Measurements from ENCODE around the gene ANKRD55.
"Not testable (repeated sequence)": the region's sequence is repeated elsewhere in the genome, so short reads cannot be mapped to it uniquely, and the experiment has no call there.

Gene ANKRD55

DNA sequence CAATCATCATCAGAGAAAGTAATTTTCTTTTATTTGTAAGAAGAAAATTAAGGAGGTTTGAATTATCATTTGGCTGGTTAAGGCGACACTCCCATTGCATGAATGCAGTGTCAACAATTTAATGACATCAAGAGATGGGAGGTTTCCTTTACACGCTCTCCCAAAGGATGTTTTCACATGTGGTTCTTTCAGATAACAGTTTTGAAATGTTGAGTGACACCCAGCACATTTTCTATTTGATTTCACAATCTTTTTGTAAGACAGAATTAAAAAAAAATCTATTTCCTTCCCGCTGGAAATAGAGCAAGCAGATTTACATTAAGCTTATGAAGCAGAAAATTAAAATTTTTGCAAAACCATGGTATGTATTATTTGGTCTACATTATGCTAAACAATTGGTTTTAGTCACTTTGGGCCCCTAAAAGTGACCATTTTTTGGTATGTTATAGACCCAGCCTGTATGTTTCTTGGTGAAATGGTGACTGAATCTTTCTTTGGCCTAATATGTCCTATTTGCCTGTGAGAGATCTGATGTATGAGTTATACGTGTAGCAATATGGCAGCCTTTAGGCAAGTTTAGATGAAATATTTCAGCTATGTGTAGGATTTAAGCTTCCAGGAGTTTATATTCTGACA lies 18.9 kb upstream of the ANKRD55 start:
- no peak for DNase-seq

DNA sequence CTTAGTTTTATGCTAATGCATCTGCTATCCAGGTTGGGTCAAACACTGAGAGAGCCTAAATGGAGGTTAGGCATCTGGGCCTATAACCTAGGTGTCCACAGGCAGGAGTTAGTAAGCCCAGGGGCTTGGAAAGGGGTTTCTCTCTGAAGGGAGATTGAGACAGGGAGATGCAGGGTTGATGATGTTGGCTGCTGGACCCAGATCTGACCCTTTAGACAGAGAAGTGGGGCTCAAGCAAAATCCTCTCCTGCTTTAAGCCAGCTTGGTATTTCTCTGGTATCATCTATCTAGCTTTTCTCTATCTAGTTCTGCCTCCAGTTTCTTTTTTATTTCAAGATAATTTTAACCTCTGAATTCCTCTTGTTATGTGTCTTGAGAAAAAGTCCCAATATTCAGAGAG lies 18.3 kb upstream of the ANKRD55 start:
- DNase-seq = no peak

DNA sequence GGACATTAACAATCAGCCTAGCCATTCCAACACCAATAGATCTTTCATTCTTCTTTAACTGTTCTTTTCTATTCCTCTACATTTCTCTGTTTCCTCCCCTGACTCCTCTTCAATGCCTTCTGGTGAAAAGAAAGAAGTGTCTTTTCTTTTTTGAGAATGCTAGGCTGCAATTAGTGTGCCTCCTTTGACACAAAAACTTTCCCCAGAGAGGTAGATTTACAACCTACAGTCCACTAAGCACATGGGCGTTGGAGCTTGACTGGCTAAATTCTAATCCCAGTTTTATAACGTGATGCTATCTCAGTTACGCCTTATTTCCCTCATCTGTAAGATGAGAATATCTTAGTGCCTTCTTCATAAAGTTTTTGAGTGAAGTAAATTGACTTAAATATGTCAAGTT lies 16.9 kb upstream of the ANKRD55 start:
- no peak for DNase-seq

DNA sequence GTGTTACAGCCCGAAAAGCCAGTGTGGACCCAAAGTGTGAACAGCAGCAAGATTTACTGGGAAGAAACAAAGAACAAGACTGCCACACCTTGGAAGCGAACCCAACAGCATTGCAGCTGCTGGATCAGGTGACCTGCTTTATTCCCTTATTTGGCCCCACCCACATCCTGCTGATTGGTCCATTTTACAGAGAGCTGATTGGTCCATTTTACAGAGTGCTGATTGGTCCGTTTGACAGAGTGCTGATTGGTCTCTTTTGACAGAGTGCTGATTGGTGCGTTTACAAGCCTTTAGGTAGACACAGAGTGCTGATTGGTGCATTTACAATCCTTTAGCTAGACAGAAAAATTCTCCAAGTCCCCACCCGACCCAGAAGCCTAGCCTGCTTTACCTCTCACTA lies 16.0 kb upstream of the ANKRD55 start:
- DNase-seq = not testable (repeated sequence)

DNA sequence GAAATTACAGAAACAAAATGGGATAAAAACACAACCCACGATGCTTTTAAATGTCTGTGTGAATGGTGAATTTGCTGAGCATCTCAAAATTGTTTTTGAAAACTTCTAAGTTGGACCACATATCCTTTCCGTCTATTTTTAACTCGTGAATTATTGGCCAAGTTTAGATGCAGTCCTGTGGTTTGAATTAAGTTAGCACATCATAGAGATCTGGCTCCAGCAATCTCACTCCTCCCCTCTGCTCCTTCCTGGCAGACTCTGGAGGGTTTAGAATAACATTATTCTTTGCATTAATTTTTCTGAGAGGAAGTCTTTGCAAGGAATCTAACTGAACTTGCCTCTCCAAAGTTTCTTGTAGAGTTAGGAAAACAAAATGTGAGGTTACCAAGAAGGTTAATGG lies 14.5 kb upstream of the ANKRD55 start:
- no peak for DNase-seq

DNA sequence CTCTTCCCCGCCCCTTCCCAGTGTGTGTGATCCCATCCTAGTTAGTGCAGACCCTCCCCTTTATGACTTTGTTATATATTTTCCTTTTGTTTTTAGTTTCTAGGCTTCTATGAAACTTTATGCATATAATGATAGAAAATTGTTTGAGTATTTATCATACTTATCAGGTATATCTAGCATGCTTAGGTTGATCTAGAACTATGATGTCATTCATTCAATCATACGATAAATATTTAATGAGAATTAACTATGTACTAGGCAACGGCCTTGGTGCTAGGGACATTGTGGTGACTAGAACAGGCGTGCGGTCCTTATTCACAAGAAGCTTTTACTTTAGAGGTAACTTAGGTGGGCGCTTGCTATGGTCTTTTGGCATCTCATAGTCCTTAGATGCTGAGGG lies 13.6 kb upstream of the ANKRD55 start:
- no peak for DNase-seq

DNA sequence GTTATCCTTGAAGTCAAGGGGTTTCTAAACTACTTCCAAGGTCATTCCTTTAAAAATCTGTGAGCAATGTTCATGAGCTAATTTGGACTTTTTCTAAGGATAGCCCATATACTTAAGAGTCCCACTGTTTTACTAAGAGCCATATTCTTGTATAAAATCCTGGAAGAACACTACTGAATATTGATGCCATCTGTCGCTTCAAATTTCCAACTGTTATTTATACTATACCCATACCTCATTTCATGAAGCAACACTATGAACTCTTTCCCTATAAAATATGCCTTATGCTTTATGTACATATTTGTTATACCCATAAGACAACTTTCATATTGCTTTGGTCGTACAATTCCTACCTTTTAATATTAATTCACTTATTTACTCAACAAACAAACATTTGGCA lies 12.4 kb upstream of the ANKRD55 start:
- no peak for DNase-seq

DNA sequence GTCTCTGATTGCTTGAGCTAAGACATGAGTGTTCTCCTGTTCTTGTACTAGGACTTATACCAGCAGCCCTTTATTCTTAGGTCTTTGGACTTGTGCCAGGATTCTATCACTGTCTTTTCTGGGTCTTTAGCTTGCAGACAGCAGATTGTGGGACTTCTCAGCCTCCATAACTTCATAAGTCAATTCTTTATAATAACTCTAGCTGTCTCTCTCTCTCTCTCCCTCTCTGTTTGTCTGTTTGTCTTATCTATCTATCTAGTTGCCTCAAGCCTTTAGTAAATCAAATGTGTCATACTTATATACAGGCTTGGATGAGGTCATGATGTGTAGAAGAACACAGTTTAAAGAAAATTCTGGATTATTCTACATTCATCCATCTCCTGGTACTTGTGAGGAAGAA lies 11.5 kb upstream of the ANKRD55 start:
- no peak for DNase-seq

DNA sequence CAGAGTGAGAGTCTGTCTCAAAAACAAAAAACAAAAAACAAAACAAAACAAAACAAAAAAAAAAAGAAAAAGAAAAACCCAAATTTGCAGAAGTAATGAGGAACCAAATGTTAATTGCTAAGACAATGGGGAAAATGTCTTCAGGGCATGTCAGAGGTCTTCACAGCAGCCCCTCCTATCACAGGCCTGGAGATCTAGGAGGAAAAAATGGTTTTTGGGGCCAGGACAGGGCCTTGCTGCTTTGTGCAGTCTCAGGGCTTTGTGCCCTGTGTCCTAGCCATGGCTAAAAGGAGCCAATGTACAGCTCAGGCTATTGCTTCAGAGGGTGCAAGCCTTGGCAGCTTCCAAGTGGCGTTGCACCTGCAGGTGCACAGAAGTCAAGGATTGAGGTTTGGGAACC lies 9.1 kb upstream of the ANKRD55 start:
- not testable (repeated sequence) for DNase-seq

DNA sequence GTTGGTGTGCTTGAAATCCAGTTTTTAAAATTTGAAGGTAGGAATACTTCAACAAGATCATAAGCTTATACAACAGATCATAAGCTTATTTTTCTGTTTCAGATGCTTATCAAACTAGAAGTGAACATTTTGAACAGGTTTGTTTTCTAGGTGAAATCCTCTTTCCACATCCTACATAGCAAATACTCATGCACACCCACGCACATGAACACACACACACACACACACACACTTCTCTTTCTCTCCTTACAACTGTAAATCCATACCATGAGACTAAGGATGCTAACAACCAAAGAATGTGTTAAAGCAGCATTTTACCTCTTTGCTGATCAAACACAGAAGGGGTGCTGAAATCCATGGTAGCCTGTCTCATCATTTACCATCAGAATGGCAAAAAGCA lies 592 bp downstream of the ANKRD55 start:
- no peak for DNase-seq

DNA sequence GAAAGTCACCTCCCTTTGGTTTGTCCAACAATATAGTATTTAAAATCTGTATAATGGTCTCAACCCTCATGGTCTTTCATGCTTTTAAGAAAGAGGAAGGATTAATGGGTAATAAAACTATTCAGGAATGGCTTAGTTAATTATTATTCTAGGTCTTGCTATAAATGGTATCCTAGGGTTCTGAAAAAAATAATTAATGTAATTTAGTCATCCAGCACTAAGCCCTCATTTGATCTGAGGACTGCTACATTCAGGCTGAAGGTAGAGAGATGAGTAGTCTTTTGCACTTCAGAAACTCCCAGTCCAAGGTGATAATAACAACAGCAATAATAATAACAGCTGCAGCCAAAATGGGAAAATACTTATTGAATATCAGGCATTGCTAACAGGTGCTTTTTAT lies 2.6 kb downstream of the ANKRD55 start:
- no peak for DNase-seq

DNA sequence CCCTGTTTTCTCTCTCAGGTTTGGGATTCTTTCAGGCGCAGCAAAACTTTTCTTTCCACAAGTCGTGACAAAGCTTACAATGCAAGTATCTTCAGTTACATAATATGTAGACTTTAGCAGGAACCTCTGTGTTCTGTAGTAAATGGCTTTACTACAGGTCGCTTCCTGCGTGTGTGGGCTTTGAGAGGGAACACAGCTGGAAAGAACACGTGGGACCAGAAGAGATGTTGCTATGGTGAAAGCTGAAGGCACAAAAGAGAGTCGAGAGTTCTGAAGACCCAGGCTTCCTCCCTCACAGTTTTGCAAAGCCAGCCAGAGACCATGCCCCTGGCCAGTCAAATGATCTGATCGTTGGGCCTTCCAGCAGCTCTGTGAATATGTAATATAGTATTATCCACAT lies 4.0 kb downstream of the ANKRD55 start:
- DNase-seq = no peak

DNA sequence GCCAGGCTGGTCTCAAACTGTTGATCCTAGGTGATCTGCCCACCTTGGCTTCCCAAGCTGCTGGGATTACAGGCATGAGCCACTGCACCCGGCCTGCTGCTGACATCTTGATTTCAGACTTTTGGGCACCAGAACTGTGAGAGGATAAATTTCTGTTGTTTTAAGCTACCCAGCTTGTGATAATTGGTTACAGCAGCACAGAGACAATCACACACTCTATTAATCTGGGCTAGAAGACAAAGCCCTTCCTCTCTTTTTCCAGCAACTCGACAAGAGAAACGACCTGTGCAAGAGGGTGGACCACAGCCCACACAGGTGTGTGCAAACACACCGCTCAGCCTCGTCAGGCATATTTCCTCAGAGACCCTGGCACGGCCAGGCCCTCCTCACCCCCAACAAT lies 4.5 kb downstream of the ANKRD55 start:
- DNase-seq = no peak

DNA sequence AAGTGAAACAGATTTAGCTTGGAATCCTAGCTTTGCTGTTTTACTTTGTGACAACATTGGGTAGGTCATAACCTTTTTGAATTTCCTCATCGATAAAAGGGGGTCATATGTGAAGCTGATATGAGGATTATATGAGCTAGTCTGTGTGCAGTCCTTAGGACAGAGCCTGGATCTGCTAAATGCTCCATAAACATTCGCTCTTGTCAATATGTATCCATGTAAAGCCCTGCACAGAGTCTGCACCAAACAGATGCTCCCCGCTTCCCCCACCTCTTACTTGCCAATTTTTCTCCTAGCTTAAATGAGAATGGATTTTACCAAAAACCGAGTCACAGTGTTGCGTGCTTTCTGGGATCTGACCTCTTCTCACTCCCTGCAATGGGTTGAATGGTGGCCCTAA lies 5.4 kb downstream of the ANKRD55 start:
- DNase-seq = no peak

DNA sequence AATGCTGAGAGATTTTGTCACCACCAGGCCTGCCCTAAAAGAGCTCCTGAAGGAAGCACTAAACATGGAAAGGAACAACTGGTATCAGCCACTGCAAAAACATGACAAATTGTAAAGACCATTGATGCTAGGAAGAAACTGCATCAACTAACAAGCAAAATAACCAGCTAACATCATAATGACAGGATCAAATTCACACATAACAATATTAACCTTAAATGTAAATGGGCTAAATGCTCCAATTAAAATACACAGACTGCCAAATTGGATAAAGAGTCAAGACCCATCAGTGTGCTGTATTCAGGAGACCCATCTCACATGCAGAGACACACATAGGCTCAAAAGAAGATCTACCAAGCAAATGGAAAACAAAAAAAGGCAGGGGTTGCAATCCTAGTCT lies 9.8 kb downstream of the ANKRD55 start:
- not testable (repeated sequence) for DNase-seq

DNA sequence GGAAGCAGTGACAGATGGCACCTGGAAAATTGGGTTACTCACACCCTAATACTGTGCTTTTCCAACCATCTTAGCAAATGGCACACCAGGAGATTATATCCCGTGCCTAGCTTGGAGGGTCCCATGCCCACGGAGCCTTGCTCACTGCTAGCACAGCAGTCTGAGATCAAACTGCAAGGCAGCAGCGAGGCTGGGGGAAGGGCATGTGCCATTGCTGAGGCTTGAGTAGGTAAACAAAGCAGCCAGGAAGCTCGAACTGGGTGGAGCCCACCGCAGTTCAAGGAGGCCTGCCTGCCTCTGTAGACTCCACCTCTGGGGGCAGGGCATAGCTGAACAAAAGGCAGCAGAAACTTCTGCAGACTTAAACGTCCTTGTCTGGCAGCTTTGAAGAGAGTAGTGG lies 11.5 kb downstream of the ANKRD55 start:
- peak; percentile 7 for DNase-seq

DNA sequence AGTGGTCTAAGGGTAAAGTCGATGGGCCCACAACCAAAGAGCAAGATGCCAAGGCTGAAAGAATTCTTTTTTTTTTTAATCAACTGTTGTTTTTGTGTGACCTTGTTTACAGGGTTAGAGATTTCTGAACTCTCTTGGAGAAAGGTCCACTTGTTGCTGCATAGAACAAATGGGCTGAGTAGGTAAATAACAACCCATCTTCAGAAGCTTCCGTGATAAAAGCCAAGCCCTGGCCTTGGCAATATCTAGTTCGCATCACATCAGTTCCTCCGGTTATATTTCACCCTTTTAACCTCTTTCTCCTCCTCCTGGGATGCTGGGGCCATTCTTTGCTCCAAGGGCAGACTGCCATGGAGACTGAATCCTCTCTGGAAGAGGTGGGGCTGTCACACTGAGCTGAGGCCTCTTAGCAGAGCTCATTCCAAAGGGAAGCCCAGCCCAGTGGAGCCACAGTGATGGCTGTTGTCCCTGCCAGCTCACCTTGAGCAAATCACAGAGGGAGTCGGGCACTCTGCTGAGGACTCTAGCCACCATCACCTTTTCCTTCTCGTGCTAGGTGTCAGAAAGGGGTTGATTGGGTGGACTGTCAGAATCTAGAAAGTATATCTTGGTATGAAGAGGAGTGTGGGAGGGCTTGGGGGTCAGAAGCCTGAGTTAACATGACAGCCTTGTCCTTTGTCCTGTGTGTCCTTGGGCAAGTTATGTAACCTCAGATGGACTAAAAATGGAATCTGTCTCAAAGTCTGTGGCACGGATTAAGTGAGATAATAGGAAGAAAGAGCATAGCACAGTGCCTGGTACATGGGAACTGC lies 17.9 kb downstream of the ANKRD55 start:
- DNase-seq = no peak

DNA sequence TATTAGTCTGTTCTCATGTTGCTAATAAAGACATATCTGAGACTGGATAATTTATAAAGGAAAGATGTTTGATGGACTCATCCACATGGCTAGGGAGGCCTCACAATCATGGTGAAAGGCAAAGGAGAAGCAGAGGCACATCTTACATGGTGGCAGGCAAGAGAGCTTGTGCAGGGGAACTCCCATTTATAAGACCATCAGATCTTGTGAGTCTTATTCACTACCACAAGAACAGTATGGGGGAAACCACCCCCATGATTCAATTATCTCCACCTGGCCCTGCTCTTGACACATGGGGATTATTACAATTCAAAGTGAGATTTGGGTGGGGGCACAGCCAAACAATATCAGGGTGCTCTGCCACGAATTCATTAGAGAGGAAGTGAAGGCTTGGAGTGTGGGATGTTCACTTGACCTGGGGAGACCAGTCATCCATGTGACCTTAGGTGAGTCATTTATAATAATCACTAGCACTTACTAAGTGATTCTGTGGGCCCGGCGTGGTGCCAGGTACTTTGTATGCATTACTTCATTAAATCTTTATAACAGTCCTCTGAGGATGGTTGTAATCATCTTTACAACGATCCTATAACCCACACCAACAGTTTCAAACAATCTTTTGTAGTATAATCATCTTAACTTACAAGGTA lies 19.1 kb downstream of the ANKRD55 start:
- not testable (repeated sequence) for DNase-seq

DNA sequence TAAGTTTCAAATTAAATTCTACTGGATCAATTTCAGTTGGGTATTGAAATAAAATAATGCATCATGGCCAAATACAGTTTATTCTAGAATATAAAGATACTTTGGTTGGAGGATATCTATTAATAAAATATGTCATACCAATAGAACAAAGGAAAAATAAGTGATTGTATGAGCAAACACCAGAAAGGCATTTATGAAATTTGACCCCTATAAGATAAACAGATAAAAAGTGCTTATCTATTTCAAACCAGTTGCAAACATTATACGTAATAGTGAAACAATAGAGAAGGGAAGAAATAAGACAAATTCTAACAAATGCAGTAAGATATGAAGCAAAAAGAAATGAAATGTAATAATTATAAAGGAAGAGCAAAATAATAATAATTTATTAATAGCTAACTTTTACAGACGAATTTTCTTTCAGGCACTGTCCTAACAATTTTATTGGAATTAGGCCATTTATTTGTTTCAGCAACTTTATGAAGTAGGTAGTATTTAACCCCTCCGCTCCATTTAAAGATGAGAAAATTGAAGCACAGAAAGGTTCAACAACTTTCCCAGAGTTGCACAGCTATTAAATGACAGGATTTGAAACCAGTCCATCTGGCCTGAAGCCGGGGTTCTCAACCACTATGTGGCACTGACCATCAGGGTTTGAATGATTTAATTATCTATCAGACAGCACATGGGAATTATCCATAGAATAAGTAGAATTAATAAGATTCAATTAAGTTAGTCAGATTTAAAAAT lies 20.8 kb downstream of the ANKRD55 start:
- DNase-seq = no peak

DNA sequence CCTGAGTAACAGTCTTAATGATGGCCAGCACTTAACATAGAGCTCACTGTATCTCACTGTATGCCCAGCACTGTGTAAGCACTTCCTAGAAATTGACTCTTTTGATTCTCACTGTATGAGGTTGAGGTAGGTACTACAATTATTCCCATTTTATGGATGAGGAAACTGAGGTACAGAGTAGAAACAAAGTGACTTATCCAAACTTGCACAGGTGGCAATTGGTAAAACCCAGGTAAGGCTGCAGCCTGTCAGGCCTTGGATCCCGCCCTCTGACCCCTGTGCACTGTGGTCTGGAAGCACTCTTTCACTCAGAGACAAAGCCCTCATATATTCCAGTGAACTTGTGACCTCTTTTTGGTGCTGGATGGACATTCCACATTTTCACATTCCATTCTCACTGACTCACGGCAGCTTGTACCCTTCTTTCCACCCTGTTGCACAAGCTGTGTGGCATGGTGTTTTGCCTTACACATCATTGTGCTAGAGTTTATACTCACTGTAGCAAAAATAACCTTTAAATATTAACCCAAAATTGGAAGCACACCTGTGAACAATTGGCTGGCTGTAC lies 21.7 kb downstream of the ANKRD55 start:
- no peak for DNase-seq

DNA sequence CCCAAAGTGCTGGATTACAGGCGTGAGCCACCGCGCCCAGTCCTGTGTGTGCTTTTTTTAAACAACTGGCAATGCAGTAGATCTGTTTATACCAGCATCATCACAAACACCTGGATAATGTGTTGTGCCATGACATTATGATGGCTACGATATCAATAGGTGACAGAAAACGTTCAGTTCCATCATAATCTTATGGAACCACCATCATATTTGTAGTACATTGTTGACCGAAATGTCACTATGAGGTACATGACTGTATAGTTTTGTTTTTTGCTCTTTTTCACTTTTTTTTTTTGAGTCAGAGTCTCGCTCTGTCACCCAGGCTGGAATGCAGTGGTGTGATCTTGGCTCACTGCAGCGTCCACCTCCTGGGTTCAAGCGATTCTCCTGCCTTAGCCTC lies 24.4 kb downstream of the ANKRD55 start:
- no peak for DNase-seq

DNA sequence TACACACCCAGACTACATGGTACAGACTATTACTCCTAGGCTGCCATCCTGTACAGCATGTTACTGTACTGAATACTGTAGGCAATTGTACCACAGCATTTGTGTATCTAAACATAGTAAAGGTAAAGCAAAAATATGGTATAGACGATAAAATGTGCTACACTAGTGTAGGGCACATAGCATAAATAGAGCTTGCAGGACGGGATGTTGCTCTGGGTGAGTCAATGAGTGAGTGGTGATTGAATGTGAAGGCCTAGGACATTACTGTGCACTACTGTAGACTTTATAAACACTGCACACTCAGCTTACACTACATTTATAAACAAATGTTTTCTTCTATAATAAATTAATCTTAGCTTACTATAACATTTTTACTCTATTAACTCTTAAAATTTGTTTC lies 25.6 kb downstream of the ANKRD55 start:
- no peak for DNase-seq
